GM12878 (cell line): ENCODE results near the gene ACTR1B.

Source experiments
- JUND ChIP-seq: IDR thresholded peaks from 2 replicates; pipeline ENCODE4 v1.6.1; 2012; ENCODE audit warnings: low read depth, mild to moderate bottlenecking, low read length, improper control_type of control experiment, moderate library complexity
- PKNOX1 ChIP-seq: fragments of 450-650 bp; IDR thresholded peaks from 2 replicates; pipeline ENCODE4 v1.6.1; 2016; ENCODE audit warnings: mild to moderate bottlenecking
- POLR2A ChIP-seq: IDR thresholded peaks from 2 replicates; pipeline ENCODE4 v1.6.1; 2011; ENCODE audit warnings: low read depth, mild to moderate bottlenecking, low read length
- POLR2AphosphoS5 ChIP-seq: IDR thresholded peaks from 2 replicates; pipeline ENCODE4 v1.6.1; 2011; ENCODE audit warnings: mild to moderate bottlenecking, low read length, inconsistent platforms
- RCOR1 ChIP-seq: conservative IDR thresholded peaks from 2 replicates; pipeline ENCODE4 v1.6.1; 2012; ENCODE audit warnings: low read depth, low read length, improper control_type of control experiment
- SMAD1 ChIP-seq: fragments of 450-650 bp; IDR thresholded peaks from 2 replicates; pipeline ENCODE4 v1.6.1; 2018; ENCODE audit warnings: mild to moderate bottlenecking, low read depth; ENCODE audit not compliant: partially characterized antibody
- ZSCAN29 ChIP-seq: fragments of 450-650 bp; IDR thresholded peaks from 2 replicates; pipeline ENCODE4 v1.6.1; 2017; ENCODE audit warnings: mild to moderate bottlenecking, moderate library complexity
- TF ChIP-seq, protein P1 (sequence below), 3 experiments: IDR thresholded peaks in 2 of 3; conservative IDR thresholded peaks in 1 of 3; 2 replicates each; pipeline ENCODE4 v1.5.1; 2011; ENCODE audit warnings: low read depth in 3 of 3, low read length in 3 of 3, mild to moderate bottlenecking in 3 of 3, control low read depth in 2 of 3, moderate library complexity in 2 of 3, inconsistent platforms in 1 of 3, mixed read lengths in 1 of 3; ENCODE audit not compliant: control insufficient read depth in 2 of 3, insufficient read depth in 1 of 3; ENCODE audit errors: extremely low read depth in 1 of 3
- TF ChIP-seq, protein P2 (sequence below): IDR thresholded peaks from 2 replicates; pipeline ENCODE4 v1.6.1; 2012; ENCODE audit warnings: mild to moderate bottlenecking, low read depth, low read length

DNA sequence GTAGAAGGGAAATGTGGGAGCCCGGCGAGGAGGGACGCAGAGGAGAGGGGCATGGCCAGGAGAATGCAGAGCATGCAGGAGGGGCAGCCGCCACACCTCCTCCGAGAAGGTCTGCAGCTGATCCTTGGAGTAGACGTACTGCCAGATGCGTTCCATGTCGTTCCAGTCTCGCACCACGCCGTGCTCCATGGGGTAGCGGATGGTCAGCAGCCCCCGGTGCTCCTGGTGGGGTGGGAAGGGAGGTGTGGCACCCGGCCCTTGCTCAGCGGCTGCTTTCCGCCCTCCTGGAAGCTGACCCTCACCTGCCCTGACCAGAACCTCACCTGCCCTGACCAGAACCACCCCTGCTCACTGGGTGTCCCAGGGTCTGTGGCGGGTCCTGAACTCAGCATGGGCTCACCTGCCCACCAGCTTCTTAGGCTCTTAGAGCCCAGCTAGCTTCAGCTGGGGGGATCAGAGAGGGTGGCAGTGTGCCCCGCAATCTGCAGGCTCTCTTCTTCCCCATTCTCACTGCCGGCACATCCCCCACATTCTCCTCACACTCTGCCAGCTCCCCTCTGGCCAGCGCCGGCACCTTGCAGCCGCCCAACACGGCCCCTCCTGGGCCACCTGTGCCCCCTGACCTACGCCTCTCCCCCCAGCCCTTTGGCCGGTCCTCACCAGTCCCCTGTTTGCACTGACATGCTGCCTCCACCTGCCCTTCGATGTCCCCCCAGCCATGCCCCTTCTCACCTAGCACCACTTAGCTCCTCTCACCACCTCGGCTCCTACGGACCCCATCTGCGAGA lies 4.4 kb downstream of the ACTR1B start:
- no peak for TF ChIP-seq RCOR1
- TF ChIP-seq, protein P1, sequence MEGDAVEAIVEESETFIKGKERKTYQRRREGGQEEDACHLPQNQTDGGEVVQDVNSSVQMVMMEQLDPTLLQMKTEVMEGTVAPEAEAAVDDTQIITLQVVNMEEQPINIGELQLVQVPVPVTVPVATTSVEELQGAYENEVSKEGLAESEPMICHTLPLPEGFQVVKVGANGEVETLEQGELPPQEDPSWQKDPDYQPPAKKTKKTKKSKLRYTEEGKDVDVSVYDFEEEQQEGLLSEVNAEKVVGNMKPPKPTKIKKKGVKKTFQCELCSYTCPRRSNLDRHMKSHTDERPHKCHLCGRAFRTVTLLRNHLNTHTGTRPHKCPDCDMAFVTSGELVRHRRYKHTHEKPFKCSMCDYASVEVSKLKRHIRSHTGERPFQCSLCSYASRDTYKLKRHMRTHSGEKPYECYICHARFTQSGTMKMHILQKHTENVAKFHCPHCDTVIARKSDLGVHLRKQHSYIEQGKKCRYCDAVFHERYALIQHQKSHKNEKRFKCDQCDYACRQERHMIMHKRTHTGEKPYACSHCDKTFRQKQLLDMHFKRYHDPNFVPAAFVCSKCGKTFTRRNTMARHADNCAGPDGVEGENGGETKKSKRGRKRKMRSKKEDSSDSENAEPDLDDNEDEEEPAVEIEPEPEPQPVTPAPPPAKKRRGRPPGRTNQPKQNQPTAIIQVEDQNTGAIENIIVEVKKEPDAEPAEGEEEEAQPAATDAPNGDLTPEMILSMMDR (IDR thresholded peaks at IDR 0.05 in 2 of 3, conservative IDR thresholded peaks at IDR 0.05 in 1 of 3; ENCODE audit: control insufficient read depth in 2 of 3, extremely low read depth in 1 of 3, insufficient read depth in 1 of 3, low read depth in 3 of 3, low read length in 3 of 3) = no peak
- TF ChIP-seq, protein P2, sequence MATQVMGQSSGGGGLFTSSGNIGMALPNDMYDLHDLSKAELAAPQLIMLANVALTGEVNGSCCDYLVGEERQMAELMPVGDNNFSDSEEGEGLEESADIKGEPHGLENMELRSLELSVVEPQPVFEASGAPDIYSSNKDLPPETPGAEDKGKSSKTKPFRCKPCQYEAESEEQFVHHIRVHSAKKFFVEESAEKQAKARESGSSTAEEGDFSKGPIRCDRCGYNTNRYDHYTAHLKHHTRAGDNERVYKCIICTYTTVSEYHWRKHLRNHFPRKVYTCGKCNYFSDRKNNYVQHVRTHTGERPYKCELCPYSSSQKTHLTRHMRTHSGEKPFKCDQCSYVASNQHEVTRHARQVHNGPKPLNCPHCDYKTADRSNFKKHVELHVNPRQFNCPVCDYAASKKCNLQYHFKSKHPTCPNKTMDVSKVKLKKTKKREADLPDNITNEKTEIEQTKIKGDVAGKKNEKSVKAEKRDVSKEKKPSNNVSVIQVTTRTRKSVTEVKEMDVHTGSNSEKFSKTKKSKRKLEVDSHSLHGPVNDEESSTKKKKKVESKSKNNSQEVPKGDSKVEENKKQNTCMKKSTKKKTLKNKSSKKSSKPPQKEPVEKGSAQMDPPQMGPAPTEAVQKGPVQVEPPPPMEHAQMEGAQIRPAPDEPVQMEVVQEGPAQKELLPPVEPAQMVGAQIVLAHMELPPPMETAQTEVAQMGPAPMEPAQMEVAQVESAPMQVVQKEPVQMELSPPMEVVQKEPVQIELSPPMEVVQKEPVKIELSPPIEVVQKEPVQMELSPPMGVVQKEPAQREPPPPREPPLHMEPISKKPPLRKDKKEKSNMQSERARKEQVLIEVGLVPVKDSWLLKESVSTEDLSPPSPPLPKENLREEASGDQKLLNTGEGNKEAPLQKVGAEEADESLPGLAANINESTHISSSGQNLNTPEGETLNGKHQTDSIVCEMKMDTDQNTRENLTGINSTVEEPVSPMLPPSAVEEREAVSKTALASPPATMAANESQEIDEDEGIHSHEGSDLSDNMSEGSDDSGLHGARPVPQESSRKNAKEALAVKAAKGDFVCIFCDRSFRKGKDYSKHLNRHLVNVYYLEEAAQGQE = no peak
- TF ChIP-seq SMAD1 = no peak
- TF ChIP-seq ZSCAN29 = no peak
- no peak; the same call in 1 of the 2 replicates for TF ChIP-seq POLR2A
- no peak for TF ChIP-seq JUND
- TF ChIP-seq POLR2AphosphoS5 = no peak
- TF ChIP-seq PKNOX1 = no peak
